Heart left ventricle (tissue), 13 donors: ENCODE results near the gene PLA2G12A.

Source experiments
- CTCF ChIP-seq, 12 donors: fragments of 200-600 bp; sonication (generic) in 4 of 12; IDR thresholded peaks; one replicate each; pipeline versions ENCODE4 v1.5.0 to v1.8.0; 2018 to 2022; ENCODE audit warnings: antibody characterized with exemption in 12 of 12, mild to moderate bottlenecking in 5 of 12
- POLR2A ChIP-seq, 2 donors: fragments of 450-650 bp; IDR thresholded peaks; one replicate each; pipeline ENCODE4 v1.6.1; 2017; ENCODE audit warnings: antibody characterized with exemption in 2 of 2, mild to moderate bottlenecking in 2 of 2, moderate library complexity in 2 of 2
- donor health status: ischemic (EF 13 %, LVEDD 7.1; RV severe dilation, severe dysfunction).
- donor health status: DM: no; HTN: yes; CAD: no.
- donor health status: DM: no; HTN: no; CAD: no.
- donor health status: ischemic (EF 25% LVEDD 6.9; RV normal size, moderate dysfunction).
- donor health status: ischemic (EF 25% LVEDD 5.7; RV mildly dilated, moderate dysfunction).
- donor health status: ischemic (EF 35%, LVEDD 5.7; RV mildly dilated, moderate dysfunction).
- donor health status: nonischemic (EF 11% LVEDD 7.7; RV severe dilation, severe dysfunction).
- donor health status: DM: yes; HTN: yes; CAD: no.
- donor health status: PGD.
- donor health status: ischemic (EF 29% LVEDD 5.4; RV normal size, mild dysfunction).
- donor health status: nonischemic (EF 23%, LVEDD 6.1; RV moderate dilation, normal function).

DNA sequence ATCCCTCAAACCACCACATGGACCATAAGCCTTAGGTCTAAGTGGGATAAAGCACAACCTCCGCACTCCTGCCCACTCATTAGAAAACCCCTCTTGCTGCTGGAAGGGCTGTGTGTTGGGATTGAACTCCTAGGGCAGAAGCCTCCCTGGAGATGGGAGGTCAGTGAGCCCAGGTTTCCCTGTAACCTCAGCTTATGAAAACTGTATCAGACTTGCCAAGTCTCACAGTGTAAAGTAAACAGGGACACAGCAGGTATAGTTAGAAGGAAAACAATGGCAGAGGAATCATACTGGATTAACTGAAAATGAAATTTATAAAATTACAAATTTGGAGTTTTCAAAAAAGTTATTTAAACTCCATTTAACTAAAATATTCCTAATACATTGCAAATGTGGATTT, 56.6 kb downstream of the PLA2G12A start:
- no peak for TF ChIP-seq CTCF (IDR thresholded peaks at IDR 0.05)
- no peak for TF ChIP-seq POLR2A (IDR thresholded peaks at IDR 0.05)
